Fibroblast of mammary gland (primary cell): ENCODE results near the gene CKS1B.

Experiments used
- DNase-seq: peaks from one replicate; pipeline ENCODE4 v3.0.0-alpha.2; 2010; ENCODE audit warnings: low read depth
- H3K4me3 ChIP-seq: 2 replicates; pipeline ENCODE4 v1.5.1; 2011; ENCODE audit warnings: low read depth, mild to moderate bottlenecking, low read length, moderate library complexity; ENCODE audit not compliant: control insufficient read depth
- TF ChIP-seq, protein P1 (sequence below): conservative IDR thresholded peaks from 2 replicates; pipeline ENCODE4 v1.5.1; 2011; ENCODE audit warnings: low read depth, low read length, inconsistent platforms; ENCODE audit not compliant: control insufficient read depth, insufficient read depth

The CKS1B gene

DNA sequence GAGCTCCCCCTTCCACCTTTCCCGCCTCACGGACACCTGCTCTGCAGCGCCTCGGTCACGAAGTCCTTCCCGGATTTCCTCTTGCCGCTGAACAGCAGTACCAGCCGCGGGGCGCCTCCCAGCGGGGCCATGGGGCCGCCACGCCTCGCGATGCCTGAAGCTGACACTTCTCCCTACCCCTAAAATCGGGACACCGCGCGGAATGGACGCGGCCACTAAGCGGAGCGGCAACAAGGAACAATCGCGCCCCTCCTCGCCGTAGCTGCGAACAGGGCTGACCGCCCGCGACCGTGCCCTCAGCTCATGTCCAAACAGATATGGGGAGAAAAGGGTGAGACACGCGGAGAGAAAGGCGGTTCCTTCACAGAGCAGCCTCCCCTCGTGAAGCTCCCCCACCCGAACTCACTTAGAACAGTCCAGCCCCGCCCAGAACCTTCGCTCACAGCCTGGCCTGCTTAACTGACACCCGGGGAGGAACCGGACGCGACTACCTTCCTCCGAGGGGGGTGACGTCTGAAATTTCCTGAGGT lies 37.9 kb upstream of the CKS1B start, which contains the start of gene PMVK:
TSS of gene PMVK (minus strand) at position 165 of the 530 bp plus-strand sequence. CDS start at position 131, 34 bp downstream.
- TF ChIP-seq, protein P1, sequence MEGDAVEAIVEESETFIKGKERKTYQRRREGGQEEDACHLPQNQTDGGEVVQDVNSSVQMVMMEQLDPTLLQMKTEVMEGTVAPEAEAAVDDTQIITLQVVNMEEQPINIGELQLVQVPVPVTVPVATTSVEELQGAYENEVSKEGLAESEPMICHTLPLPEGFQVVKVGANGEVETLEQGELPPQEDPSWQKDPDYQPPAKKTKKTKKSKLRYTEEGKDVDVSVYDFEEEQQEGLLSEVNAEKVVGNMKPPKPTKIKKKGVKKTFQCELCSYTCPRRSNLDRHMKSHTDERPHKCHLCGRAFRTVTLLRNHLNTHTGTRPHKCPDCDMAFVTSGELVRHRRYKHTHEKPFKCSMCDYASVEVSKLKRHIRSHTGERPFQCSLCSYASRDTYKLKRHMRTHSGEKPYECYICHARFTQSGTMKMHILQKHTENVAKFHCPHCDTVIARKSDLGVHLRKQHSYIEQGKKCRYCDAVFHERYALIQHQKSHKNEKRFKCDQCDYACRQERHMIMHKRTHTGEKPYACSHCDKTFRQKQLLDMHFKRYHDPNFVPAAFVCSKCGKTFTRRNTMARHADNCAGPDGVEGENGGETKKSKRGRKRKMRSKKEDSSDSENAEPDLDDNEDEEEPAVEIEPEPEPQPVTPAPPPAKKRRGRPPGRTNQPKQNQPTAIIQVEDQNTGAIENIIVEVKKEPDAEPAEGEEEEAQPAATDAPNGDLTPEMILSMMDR: peak; percentile 2
- peak within 1 kb of the TSS; percentile 92 for H3K4me3 ChIP-seq
- DNase-seq: peak; percentile 96

DNA sequence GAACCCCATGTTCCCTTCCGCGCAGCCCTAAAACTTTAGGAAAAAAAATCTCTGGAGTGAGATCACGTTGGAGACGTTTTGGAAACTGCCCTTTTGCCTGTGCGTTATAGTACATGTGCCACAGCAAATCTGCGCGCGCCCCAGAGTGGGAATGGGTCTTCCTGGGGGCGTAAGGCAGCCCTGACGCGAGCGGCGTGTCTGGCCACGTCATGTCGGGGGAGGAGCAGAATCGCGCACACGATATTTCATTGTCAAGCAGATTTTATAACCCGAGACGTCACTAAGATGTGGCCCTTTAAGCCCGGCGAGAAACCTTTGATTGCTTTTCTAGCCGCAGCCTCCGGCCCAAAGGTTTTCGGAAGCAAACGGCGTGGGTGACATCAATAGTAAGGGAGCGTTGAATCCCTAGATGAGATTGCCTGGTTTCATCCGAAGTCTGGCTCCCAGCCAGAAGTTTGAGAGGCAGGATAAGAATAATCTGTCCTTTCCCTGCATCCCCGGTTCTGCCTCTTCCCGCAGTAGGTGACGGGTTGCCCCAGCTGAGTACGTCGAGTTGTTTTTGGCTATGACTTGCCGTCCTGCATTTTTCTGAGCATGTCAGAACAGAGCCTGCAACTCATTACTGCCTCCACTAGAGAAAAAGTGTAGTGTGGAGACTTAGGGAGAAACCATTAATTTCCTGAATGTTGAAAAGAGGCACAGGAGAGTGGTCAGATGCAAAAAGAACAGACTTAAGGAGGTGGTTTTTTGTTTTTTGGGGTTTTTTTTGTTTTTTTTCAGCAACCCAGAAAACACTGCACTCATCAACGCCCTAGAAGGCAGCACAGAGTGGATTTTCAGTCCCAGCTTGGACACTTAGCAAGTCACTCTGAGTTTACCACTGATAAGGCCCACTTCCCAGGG lies 37.1 kb upstream of the CKS1B start:
- DNase-seq: peak; percentile 97
- peak overlapping the region; percentile 92 for H3K4me3 ChIP-seq
- TF ChIP-seq, protein P1: peak; percentile 32

DNA sequence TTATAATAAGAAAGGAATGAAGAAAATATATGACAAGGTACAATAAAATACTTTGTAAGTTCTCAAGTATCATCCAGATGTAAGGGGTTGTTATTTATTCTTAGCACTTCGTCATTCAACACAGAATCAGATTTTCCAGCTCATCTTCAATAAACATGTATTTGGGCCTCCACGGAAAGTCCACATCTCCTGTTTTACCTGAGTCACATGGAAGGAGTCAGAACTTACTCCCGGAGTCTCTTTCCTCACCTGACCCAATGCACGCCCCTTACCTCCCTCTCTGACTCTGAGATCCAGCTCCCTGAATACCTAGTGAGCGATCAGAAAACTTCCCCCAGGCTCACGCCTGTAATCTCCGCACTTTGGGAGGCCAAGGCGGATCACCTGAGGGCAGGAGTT lies 36.5 kb upstream of the CKS1B start:
- H3K4me3 ChIP-seq: peak overlapping the region; percentile 92
- TF ChIP-seq, protein P1: no peak
- DNase-seq: no peak

DNA sequence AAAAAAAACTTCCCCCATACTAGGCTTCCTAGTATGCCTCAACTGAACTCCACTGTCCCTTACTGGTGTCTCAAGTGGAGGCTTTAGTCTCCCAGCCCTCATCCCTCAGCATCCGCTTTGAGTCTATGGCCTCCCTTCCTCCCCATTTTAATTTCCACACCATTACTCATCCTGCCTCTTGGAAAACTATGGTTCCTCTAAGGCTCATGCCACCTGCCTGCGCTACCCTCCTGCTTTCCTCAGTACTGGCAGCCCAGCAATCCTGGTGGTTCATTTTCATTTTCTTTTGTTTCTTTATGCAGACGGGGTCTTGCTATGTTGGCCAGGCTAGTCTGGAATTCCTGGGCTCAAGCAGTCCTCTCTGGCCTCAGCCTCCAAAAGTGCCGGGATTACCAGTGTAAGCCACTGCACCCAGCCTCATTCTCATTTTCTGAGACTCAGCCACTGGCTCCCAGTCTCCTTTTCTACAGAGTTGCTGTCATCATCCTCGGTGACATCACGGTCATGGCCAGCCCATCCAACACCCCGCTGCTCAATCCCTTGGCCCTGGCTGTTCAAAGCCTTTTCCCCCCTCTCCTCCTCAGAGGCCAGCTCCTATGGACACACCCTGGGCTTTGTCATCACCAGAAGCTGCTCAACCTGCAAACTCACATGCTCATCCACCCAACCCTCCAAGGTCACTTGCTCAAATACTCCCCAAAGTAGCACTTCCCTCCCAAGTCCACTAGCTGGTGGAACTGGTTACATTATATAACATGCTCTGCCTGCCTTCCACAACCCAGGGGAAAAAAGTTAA lies 35.7 kb upstream of the CKS1B start:
- no peak for DNase-seq
- no peak overlapping the region for H3K4me3 ChIP-seq

DNA sequence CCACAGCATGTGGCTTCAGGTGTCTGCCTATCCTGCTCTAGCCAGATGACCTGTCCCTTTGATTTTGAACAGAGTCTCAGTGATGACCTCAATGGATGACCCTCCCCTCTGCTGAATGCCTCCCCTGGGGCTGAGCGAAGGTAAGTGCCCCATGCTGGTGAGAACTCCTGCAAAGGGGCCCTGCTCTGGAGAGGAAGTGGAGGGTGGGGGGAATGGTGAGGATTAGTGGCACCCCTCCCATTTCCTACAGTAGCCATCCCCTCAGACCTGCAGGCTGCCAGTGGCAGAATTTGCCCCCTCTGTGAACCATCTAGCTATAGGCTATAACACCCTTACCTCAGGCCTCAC lies 34.3 kb upstream of the CKS1B start:
- TF ChIP-seq, protein P1: no peak
- H3K4me3 ChIP-seq: no peak overlapping the region
- no peak for DNase-seq

More for the DNA sequence above, 35.7 kb upstream of the CKS1B start:
- TF ChIP-seq, protein P1: no peak

DNA sequence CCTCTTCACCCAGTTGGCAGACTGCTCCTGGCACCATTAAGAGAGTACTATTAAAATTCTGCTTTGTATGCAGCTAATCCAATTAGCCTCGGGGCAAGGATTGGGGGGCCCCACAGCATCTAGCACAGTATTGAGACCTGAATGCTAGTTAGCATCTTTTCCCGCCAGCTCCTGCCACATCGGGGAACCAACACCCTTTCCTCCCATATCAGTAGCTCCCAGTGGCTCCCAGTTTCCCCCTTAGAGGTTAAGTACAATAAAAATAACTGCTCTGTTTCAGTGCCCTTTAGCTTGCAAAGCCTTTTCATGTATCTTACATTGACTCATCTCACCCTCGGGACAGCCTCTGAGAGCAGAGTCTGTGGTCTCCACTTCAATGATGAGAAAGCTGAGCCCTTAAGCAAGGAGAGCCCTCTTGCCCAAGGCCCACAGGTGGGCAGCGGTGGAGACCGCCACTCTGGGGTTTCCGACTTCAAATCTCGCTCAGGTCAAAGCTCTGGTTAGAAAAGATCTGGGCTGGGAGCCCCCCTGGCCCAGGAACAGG lies 33.8 kb upstream of the CKS1B start:
- peak; percentile 30 for DNase-seq
- H3K4me3 ChIP-seq: no peak overlapping the region
- TF ChIP-seq, protein P1: no peak
